ENCODE data around the gene SKIC3.

The SKIC3 gene

DNA sequence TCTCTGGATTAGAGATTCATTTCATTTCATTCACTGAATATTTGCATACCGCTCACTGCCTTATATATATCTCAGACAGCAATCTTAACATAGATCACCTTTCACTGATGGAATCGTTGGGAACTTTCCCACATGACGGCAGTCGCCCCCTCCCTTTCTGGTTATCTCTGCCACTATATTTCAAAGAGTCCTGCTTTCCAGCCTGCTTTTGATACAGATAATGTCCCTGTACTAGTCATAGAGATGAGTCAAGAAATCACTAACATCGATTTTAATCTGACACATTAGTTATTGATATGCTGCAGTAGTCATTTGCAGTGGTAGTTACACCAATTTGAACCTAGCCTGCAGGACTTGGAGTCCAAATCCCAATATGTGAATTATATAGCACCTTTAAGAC is 8.6 kb upstream of the SKIC3 start:
- no peaks in the 10 kb centered on the region for H3K4me1 ChIP-seq (ENCODE audit: insufficient read depth, low read length)

DNA sequence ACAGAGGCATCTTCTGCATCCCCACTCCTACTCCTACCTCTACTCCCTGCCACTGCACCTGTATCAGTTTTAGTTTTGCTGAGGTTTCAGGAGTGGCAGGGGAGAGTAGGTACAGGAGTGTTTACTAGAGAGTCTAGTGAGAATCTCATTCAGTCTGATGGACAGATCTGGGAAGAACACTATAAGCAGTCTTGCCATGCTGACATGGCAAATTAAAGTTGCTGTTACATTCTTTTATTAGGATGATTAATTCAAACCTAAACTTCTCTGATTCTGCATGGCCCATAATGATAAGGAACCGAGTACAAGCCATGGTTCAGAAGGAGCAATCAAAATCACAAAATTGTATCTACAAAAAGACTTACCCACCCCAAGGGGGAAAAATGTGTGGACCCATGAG is 7.5 kb upstream of the SKIC3 start:
- Histone ChIP-seq H3K27me3 (ENCODE audit: control insufficient read depth in 1 of 2, insufficient read depth in 2 of 2, low read length in 2 of 2) (no peaks in the 10 kb centered on the region), H3K9me3 (ENCODE audit: low read length) (no peaks in the 10 kb centered on the region), H3K4me1 (ENCODE audit: insufficient read depth, low read length) (no peaks in the 10 kb centered on the region), H3K9ac (ENCODE audit: low read length) (no peak overlapping the region), H3K27ac (ENCODE audit: low read depth, low read length) (no peak overlapping the region), H3K4me3 (ENCODE audit: low read depth in 1 of 2, low read length in 2 of 2) (no peak overlapping the region), H3K36me3 (ENCODE audit: insufficient read depth, low read length) (peaks cover 5% of the 10 kb centered on the region)

More for the DNA sequence above, 8.6 kb upstream of the SKIC3 start:
- Histone ChIP-seq H3K9me3 (ENCODE audit: low read length) (no peaks in the 10 kb centered on the region), H3K27ac (ENCODE audit: low read depth, low read length) (no peak overlapping the region), H3K36me3 (ENCODE audit: insufficient read depth, low read length) (peaks cover 12% of the 10 kb centered on the region), H3K4me3 (ENCODE audit: low read depth in 1 of 2, low read length in 2 of 2) (no peak overlapping the region), H3K27me3 (ENCODE audit: control insufficient read depth in 1 of 2, insufficient read depth in 2 of 2, low read length in 2 of 2) (no peaks in the 10 kb centered on the region), H3K9ac (ENCODE audit: low read length) (no peak overlapping the region)

DNA sequence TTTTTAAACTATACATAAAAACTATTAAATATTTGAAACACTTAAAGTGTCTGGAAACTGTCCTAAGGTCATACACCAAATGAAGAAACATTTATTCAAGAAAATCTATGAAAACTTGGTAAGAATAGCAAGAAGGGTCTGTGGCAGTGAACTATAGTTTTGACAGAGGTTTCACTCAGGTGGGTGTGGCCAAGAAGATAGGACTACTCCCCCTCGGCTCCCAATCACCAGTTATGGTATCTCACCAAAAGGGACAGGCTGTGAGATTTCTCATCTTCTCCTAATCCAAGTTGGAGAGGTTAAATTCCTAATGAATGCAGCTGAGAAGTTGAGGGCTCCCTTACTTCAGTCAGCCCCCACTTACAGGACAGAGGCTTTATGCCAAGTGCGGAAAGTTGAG is 3.1 kb upstream of the SKIC3 start:
- Histone ChIP-seq H3K27me3 (ENCODE audit: control insufficient read depth in 1 of 2, insufficient read depth in 2 of 2, low read length in 2 of 2) (no peaks in the 10 kb centered on the region), H3K27ac (ENCODE audit: low read depth, low read length) (no peak overlapping the region), H3K4me3 (ENCODE audit: low read depth in 1 of 2, low read length in 2 of 2) (no peak overlapping the region), H3K9me3 (ENCODE audit: low read length) (no peaks in the 10 kb centered on the region), H3K9ac (ENCODE audit: low read length) (no peak overlapping the region), H3K4me1 (ENCODE audit: insufficient read depth, low read length) (peaks cover 22% of the 10 kb centered on the region), H3K36me3 (ENCODE audit: insufficient read depth, low read length) (peaks cover 3% of the 10 kb centered on the region)

DNA sequence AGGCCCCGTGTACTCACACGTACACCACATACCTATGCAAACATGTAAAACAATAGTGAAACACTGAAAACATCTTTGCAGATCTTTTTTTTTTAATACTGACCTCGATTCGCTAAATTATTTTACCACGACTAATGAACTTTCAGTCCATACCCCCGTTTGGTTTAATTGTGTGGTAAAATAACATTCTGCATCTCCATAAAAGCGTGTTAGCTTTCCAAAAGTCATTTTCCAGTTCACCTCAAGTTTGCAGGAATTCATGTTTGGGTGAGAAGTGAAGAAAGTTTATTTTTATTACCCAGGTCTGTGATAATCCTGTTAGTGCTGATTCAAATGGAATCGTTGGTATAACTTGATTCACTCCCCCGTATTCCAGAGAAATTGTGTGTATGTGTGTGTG is 776 bp upstream of the SKIC3 start:
- no peaks in the 10 kb centered on the region for H3K9me3 ChIP-seq (ENCODE audit: low read length)
- H3K27ac ChIP-seq (ENCODE audit: low read depth, low read length), result peak overlapping the region; percentile 74
- H3K9ac ChIP-seq (ENCODE audit: low read length), result peak overlapping the region; percentile 29
- H3K4me3 ChIP-seq (ENCODE audit: low read depth in 1 of 2, low read length in 2 of 2), result peak overlapping the region; percentile 59 to 60
- peaks cover 33% of the 10 kb centered on the region for H3K4me1 ChIP-seq (ENCODE audit: insufficient read depth, low read length)
- H3K36me3 ChIP-seq (ENCODE audit: insufficient read depth, low read length), result peaks cover 10% of the 10 kb centered on the region
- H3K27me3 ChIP-seq (ENCODE audit: control insufficient read depth in 1 of 2, insufficient read depth in 2 of 2, low read length in 2 of 2), result no peaks in the 10 kb centered on the region

DNA sequence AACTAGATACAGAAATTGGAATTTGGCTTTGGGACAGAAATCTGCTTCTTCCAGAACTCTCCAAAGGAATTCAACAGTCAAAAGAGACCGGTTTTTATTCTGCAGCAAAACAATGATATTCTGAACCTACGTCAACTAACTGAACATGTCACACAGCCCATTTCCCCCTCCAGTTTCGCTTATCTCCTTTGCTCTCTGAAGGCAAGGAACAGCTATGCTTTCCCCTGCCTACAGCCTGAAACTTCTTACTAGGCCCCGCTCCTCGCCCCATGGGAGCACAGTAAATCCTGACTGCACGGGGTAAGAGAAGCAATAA is 488 bp downstream of the SKIC3 start:
- H3K9me3 ChIP-seq (ENCODE audit: low read length), result no peaks in the 10 kb centered on the region
- peaks cover 13% of the 10 kb centered on the region for H3K36me3 ChIP-seq (ENCODE audit: insufficient read depth, low read length)
- peak overlapping the region; percentile 29 for H3K9ac ChIP-seq (ENCODE audit: low read length)
- H3K27me3 ChIP-seq (ENCODE audit: control insufficient read depth in 1 of 2, insufficient read depth in 2 of 2, low read length in 2 of 2), result no peaks in the 10 kb centered on the region
- peaks cover 33% of the 10 kb centered on the region for H3K4me1 ChIP-seq (ENCODE audit: insufficient read depth, low read length)
- peak overlapping the region; percentile 59 to 60 for H3K4me3 ChIP-seq (ENCODE audit: low read depth in 1 of 2, low read length in 2 of 2)
- H3K27ac ChIP-seq (ENCODE audit: low read depth, low read length), result peak overlapping the region; percentile 74

DNA sequence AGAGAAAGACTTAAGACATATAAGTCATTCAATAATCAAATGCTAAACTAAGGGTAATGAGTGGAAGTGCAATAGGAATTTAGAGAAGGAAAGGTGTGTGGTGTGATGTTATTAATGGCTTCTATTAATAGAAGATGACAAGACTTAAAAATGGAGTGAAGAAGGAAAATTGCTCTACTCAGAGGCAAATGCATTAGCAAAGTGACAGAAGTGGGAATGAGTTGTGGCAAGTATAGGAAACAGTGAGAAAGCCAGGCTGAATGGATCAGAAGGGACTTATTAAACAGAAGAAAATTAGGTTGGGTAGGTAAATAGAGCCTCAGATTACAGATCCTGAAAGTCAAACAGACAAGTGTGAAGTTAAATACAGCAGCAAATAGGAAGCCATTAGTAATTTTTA is 5.7 kb downstream of the SKIC3 start:
- H3K27ac ChIP-seq (ENCODE audit: low read depth, low read length), result no peak overlapping the region
- no peaks in the 10 kb centered on the region for H3K9me3 ChIP-seq (ENCODE audit: low read length)
- no peak overlapping the region for H3K9ac ChIP-seq (ENCODE audit: low read length)
- H3K4me3 ChIP-seq (ENCODE audit: low read depth in 1 of 2, low read length in 2 of 2), result no peak overlapping the region
- peaks cover 21% of the 10 kb centered on the region for H3K4me1 ChIP-seq (ENCODE audit: insufficient read depth, low read length)
- H3K27me3 ChIP-seq (ENCODE audit: control insufficient read depth in 1 of 2, insufficient read depth in 2 of 2, low read length in 2 of 2), result no peaks in the 10 kb centered on the region
- peaks cover 42% of the 10 kb centered on the region for H3K36me3 ChIP-seq (ENCODE audit: insufficient read depth, low read length)

DNA sequence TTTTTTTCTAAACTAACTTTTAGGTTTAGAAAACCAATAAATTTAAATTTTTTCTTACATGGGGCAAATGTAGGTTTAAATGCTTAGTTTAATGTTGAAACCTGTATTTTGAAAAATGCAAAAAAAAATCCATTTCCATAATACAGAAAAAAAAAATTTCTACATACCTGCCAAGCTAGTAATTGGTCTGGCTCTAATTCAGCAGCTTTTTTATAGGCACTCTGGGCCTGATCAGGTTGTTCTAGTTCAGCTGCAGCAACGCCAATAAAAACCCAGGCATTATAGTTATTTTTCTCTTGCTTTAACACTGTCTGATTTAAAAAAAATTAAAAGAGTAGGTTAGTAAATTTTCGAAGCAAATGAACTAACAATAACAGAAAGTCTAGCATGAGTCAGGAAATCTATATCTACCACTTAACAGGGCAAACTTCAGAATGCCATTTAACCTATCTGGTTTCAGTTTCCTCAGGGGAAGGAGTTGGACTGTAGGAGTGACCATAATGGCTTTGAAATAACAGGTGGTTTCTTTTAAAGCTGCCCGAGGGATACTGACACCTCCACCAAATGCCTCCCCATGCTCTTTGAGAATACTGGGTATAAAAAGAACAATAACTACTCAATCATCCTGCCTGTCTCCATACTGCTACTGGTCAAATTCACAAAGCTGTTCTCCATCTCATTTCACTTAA is 11.6 kb downstream of the SKIC3 start:
- no peaks in the 10 kb centered on the region for H3K4me1 ChIP-seq (ENCODE audit: insufficient read depth, low read length)
- H3K9ac ChIP-seq (ENCODE audit: low read length), result no peak overlapping the region
- H3K9me3 ChIP-seq (ENCODE audit: low read length), result no peaks in the 10 kb centered on the region
- H3K27me3 ChIP-seq (ENCODE audit: control insufficient read depth in 1 of 2, insufficient read depth in 2 of 2, low read length in 2 of 2), result no peaks in the 10 kb centered on the region
- H3K36me3 ChIP-seq (ENCODE audit: insufficient read depth, low read length), result peaks cover 34% of the 10 kb centered on the region
- H3K4me3 ChIP-seq (ENCODE audit: low read depth in 1 of 2, low read length in 2 of 2), result no peak overlapping the region
- H3K27ac ChIP-seq (ENCODE audit: low read depth, low read length), result no peak overlapping the region

DNA sequence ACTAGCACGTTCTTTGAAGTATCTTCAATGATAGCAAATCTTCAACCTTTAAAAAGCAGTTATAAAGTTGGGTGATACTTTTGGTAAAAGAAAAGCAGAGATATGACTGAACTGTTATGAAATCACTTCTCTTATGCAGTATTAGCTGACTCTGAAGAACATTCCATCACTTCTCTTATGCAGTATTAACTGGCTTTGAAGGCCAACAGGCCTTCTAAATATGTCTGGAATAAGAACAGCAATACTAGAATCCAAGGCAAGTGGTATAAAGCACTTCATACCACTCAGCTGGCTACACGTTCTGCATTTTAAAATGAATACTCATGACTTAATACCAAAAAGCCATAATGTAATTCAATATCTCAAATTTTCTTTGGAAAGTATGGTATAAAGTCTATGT is 17.3 kb downstream of the SKIC3 start:
- no peak overlapping the region for H3K27ac ChIP-seq (ENCODE audit: low read depth, low read length)
- no peaks in the 10 kb centered on the region for H3K4me1 ChIP-seq (ENCODE audit: insufficient read depth, low read length)
- H3K9me3 ChIP-seq (ENCODE audit: low read length), result no peaks in the 10 kb centered on the region
- H3K9ac ChIP-seq (ENCODE audit: low read length), result no peak overlapping the region
- no peak overlapping the region for H3K4me3 ChIP-seq (ENCODE audit: low read depth in 1 of 2, low read length in 2 of 2)
- no peaks in the 10 kb centered on the region for H3K27me3 ChIP-seq (ENCODE audit: control insufficient read depth in 1 of 2, insufficient read depth in 2 of 2, low read length in 2 of 2)
- peaks cover 27% of the 10 kb centered on the region for H3K36me3 ChIP-seq (ENCODE audit: insufficient read depth, low read length)

DNA sequence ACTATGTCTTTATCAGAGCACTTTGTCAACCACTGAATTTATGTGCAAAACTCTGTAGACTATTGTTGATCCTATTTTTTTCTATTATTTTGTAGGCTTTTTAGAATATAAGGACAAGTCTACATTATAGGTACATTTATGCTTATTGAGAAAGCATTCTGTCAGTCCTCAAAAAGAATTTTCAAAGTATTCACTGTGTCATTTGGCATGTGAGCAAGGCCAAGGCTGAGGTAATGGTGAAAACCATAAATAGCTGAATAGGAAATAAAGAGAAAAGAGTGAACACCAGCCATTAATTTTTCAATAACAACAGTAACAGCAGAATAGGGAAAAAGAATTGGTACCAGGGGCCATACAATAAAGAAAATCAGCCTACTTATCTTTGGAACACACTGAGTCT is 21.0 kb downstream of the SKIC3 start:
- no peak overlapping the region for H3K27ac ChIP-seq (ENCODE audit: low read depth, low read length)
- H3K9me3 ChIP-seq (ENCODE audit: low read length), result no peaks in the 10 kb centered on the region
- no peaks in the 10 kb centered on the region for H3K27me3 ChIP-seq (ENCODE audit: control insufficient read depth in 1 of 2, insufficient read depth in 2 of 2, low read length in 2 of 2)
- H3K4me1 ChIP-seq (ENCODE audit: insufficient read depth, low read length), result no peaks in the 10 kb centered on the region
- no peak overlapping the region for H3K9ac ChIP-seq (ENCODE audit: low read length)
- H3K4me3 ChIP-seq (ENCODE audit: low read depth in 1 of 2, low read length in 2 of 2), result no peak overlapping the region
- H3K36me3 ChIP-seq (ENCODE audit: insufficient read depth, low read length), result peaks cover 30% of the 10 kb centered on the region

DNA sequence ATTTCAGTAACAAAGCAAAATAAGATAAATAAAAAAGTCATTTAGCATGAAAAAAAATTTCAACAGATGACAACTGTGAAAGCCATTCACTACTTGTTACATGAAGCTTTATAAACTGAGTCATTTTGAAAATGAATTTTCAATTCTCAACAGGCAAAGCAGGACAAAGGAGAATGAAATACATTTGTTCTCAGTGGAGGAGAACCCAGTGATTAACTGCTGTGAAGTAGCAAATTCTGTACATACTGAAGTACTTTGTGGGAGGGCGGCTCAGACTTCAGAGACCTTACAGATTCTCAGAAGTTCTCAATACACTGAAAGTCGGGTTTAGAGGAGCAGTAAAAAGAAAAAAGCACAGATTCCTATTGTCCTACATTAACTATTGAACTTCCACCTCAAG is 21.7 kb downstream of the SKIC3 start:
- Histone ChIP-seq H3K9ac (ENCODE audit: low read length) (no peak overlapping the region), H3K27me3 (ENCODE audit: control insufficient read depth in 1 of 2, insufficient read depth in 2 of 2, low read length in 2 of 2) (no peaks in the 10 kb centered on the region), H3K36me3 (ENCODE audit: insufficient read depth, low read length) (peaks cover 35% of the 10 kb centered on the region)

DNA sequence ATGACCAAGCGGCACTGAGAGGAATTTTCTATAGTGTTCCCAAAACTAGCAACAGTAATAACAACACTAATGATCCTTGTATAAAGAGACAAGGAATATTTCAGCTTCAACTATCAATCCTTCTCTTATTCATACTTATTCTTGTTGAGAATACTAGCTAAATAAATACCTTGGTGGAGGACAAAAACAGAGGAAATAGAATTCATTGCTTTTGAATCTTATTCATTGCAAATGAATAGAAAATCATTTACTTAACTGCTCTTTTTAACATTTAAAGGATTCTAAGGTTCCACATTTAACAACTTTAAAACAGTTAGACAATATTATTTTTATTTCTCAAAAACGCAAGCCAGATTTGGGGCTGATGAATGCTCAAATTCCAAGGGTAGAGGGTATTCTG is 22.4 kb downstream of the SKIC3 start:
- Histone ChIP-seq H3K36me3 (ENCODE audit: insufficient read depth, low read length) (peaks cover 35% of the 10 kb centered on the region), H3K9ac (ENCODE audit: low read length) (no peak overlapping the region), H3K9me3 (ENCODE audit: low read length) (no peaks in the 10 kb centered on the region), H3K27me3 (ENCODE audit: control insufficient read depth in 1 of 2, insufficient read depth in 2 of 2, low read length in 2 of 2) (no peaks in the 10 kb centered on the region), H3K27ac (ENCODE audit: low read depth, low read length) (no peak overlapping the region), H3K4me1 (ENCODE audit: insufficient read depth, low read length) (no peaks in the 10 kb centered on the region), H3K4me3 (ENCODE audit: low read depth in 1 of 2, low read length in 2 of 2) (no peak overlapping the region)

More for the DNA sequence above, 21.7 kb downstream of the SKIC3 start:
- Histone ChIP-seq H3K27ac (ENCODE audit: low read depth, low read length) (no peak overlapping the region), H3K4me3 (ENCODE audit: low read depth in 1 of 2, low read length in 2 of 2) (no peak overlapping the region), H3K9me3 (ENCODE audit: low read length) (no peaks in the 10 kb centered on the region), H3K4me1 (ENCODE audit: insufficient read depth, low read length) (no peaks in the 10 kb centered on the region)

DNA sequence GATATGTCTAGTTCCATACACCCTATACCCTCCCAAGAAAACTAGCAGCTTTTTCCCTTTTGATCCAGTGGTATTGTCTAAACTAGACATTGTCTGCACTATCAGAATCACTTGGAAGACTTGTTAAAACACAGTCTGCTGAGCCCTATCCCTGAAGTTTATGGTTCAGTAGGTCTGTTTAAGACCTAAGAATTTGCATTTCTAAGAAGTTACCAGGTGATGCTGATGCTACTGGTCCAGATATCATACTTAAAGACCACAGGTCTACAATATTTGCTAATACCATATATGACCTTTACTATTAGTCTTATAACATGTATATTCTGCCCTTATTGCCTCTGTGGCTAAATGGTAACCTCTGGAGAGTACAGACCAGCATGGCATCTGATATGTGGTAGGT is 23.3 kb downstream of the SKIC3 start:
- H3K27ac ChIP-seq (ENCODE audit: low read depth, low read length), result no peak overlapping the region
- no peak overlapping the region for H3K9ac ChIP-seq (ENCODE audit: low read length)
- H3K27me3 ChIP-seq (ENCODE audit: control insufficient read depth in 1 of 2, insufficient read depth in 2 of 2, low read length in 2 of 2), result no peaks in the 10 kb centered on the region
- H3K36me3 ChIP-seq (ENCODE audit: insufficient read depth, low read length), result peaks cover 28% of the 10 kb centered on the region
- H3K9me3 ChIP-seq (ENCODE audit: low read length), result no peaks in the 10 kb centered on the region
- no peaks in the 10 kb centered on the region for H3K4me1 ChIP-seq (ENCODE audit: insufficient read depth, low read length)
- no peak overlapping the region for H3K4me3 ChIP-seq (ENCODE audit: low read depth in 1 of 2, low read length in 2 of 2)
